GM18867 (cell line): ENCODE results near the gene ADCY2.

Source experiments
- ATAC-seq: cut with Tn5 transposase; IDR thresholded peaks from one replicate; pipeline ENCODE4 v1.9.1; 2021; ENCODE audit warnings: mild to moderate bottlenecking, moderate library complexity; ENCODE audit not compliant: unreplicated experiment

Gene ADCY2

DNA sequence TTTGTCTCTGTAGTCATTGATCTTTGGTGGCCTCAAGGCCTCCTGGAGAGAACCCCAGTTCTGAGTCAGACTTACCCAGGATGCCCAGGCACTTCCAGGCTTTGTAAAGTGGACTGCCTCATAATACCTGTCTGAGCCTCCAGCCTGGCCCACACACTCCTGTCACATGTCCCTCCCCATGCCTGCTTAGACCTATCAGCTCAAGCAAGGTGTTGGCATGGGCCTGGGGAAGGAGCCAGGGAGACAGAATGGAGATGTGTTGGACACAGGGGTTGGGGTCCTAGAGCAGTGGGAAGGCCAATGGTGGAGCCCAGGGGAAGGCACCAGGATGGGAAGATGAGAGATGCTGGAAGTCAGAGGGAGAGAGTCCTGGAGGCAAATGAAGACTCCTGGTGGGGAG is 318.8 kb downstream of the ADCY2 start:
- ATAC-seq, result no peak

DNA sequence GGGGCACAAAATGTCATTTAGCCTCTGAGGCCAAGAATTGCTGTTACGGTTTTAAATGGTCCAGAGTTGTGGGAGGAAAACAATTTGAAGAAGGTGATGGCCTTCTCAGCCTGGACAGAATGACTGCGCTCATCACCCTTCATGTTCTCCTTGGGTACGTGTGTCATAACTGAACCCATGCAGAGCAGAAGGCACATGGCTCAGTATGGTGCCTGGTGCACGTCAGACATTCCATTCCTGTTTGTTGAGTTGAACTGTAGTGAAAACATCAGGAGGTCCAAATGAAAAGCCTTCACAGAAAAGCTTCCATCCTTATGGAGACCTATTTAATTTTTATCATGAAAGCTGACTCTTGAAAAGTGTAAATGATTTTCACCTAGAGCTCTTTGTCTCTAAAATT is 321.8 kb downstream of the ADCY2 start:
- no peak for ATAC-seq

DNA sequence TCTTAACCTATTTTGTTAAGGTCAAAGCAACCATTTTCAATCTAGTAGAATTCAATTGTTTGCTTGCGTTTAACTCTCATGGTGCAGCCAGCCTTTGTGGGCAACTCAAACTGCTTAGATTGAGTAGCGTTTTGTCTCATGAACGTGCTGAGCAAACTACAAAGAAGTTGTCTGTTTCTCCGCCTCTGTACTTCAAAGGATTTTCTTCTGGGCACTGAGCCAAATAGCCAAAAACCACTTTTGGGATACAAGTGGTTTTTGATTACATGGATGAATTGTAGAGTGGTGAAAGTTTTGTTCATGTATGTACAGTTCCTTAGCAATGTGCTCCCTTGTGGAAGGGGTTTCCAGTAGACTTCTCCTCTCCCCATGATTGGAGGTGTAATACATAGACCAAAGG is 332.1 kb downstream of the ADCY2 start:
- no peak for ATAC-seq

GRCh38 chr5:7741415-7742065 is 345.6 kb downstream of the ADCY2 start:
- no peak for ATAC-seq

DNA sequence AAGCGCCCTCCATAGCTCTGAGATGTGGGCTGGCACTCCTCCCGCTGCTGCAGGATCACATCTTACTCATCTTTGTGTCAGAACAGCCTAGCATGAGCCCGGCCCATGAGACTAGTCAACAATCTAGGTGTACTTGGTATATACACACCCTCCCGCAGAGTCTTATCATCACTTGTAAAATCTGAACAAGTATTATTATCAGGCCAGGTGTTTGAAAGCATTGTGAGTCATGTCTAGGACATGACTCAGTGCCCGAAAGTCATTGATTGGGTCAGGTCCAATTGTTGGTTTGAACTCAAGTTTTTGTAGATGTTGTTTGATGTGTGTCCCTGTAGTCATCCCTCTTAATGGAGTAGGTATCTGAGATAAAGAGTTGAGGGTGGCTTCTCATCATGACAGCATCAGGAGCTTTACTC is 346.3 kb downstream of the ADCY2 start:
- no peak for ATAC-seq

DNA sequence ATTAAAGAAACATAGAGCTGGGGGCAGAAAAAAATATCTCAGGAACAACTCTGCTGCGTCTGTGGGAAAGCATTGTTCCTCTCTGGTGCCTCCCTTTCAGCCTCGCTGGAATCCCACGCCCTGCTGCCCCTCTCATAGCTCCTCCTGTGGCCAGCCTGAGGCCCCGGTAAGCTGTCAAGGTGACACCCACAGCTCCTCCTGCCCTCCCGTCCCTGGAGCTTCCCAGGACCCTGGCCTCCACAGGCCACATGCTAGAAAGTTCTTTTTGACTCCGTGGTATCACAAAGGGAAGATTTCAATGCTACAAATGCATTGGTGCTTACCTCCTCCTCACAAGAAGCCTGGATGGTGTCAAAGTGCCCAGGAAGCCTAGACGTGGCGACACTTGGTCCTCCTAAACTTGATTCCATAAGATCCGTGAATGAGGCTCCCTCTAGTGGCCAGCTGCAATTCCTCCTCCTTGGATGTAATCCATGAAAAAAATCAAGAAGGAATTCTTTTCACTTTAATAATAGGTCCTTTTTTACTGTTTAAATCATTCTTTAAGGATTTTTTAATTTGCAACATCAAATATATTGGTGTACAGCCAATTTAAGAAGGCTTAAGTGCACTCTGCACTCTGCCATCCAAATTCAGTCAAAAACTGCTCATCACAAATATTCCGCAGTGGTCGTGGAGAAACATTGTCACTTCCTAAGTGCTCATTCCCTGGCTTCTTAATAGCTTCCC is 350.1 kb downstream of the ADCY2 start:
- ATAC-seq, result peak; percentile 44

- no peak for ATAC-seq
These were observed 351.8 kb downstream of the ADCY2 start for GRCh38 chr5:7747728-7748127.

- no peak for ATAC-seq
These were observed 353.7 kb downstream of the ADCY2 start for GRCh38 chr5:7749626-7750025.

- ATAC-seq, result no peak
These were observed 355.9 kb downstream of the ADCY2 start for GRCh38 chr5:7751874-7752273.

DNA sequence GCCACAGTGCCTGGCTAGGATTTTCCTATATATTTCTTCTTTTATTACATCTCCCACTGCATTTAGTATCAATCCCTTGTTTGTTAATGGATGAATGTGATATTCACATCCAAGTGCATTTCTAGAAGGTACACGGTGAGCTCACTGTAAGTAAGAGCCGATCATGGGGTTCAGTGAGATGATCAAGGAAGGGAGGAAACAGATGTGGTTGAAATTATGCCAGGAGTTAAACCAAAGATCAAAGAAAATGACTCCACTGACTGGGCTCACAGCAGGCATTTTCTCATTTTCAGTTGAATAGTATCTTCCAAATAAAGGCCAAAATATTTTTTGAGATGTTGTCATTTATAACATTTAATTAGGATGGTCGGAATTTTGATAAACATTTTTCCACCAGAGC is 357.2 kb downstream of the ADCY2 start:
- no peak for ATAC-seq

DNA sequence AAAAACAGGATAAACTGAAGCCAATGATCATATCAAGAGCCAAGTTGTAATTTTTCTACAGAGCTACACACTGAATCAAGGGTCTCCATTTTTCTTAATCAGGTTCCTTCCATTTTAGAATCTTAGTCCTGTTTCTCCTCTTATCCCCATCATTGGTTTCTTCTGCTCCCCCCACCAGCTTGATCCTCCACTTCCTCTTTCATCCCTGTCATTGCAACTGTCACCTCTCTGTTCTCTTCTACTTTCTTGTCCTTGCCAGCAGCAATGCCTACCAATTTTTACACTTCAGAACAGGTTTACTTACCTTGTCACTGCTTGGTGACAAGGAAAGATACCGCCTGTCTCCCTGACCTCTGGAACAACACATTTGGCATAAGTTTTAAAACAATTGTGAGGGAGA is 357.7 kb downstream of the ADCY2 start:
- ATAC-seq, result no peak

GRCh38 chr5:7754490-7754889 is 358.6 kb downstream of the ADCY2 start:
- ATAC-seq, result no peak

DNA sequence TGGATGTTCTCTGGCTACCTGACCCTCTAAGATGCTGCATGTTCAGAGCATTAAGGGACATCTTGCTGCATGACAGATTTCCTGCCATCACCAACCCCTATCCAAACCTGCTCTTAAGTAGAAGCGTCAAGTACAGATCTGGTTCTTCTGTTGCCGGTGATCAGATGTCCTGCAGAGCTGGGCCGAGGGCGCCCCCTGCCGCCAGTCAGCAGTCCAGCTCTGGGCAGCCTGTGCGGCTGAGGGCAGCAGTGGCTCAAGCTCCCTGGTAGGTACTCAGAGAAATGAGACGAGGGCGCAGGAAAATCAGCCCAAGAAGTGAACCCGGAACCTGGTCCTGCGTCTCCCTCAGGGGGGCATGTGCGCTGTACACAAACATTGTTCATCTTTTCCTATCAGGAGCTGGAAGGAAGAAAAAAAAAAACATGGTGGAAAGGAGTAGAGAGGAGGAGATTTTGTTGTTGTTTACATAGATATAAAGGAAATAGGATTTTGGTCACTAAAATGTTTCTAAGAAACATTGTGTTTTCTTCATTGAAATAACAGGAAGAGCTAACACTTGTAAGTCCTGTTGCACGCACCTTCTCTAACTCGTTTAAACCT is 359.2 kb downstream of the ADCY2 start:
- peak; percentile 95 for ATAC-seq

GRCh38 chr5:7755958-7756357 is 360.0 kb downstream of the ADCY2 start:
- ATAC-seq, result peak; percentile 46

DNA sequence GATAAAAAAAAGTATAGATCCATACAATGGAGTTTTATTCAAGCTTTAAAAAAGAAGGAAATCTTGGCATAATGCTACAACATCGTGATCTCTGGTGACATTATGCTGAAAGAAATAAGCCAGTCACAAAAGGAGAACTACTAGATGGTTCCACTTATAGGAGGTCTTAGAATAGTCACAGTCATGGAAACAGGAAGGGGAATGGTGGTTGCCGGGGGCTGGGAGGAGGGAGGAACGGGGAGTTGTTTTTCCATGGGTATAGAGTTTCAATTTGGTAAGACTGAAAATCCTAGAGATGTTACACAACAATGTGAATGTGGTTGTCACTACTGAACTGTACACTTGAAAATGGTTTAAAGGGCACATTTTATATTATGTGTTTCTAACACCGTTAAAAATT is 360.5 kb downstream of the ADCY2 start:
- no peak for ATAC-seq

- ATAC-seq, result no peak
These were observed 363.4 kb downstream of the ADCY2 start for GRCh38 chr5:7759257-7759871.

GRCh38 chr5:7759951-7760580 is 364.1 kb downstream of the ADCY2 start:
- no peak for ATAC-seq

DNA sequence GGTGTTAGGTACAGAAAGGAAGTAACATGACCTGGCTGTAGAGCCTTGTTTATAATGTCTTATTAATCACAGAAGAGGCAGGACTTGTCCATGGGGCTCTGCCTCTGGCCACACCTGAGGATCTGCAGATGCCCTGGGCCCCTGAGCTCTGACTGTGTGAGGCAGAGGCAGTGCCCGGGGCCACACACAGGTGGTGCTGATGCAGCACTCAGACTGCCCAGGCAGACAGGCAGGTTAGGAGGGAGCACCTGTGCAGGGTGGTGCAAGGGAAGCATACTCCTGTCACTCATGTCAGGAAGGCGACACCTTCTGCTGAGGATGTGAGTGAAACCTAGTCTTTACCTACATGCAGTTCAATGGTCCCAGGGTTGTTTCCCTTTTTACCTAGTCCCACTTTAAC is 366.3 kb downstream of the ADCY2 start:
- ATAC-seq, result no peak

GRCh38 chr5:7763621-7764072 is 367.7 kb downstream of the ADCY2 start:
- no peak for ATAC-seq

GRCh38 chr5:7764452-7764851 is 368.5 kb downstream of the ADCY2 start:
- ATAC-seq, result no peak

- no peak for ATAC-seq
These were observed 374.5 kb downstream of the ADCY2 start for GRCh38 chr5:7770436-7770835.
